Occipital lobe (tissue), 2 donors: ENCODE results near the gene HIF1AN. TPM values are rescaled to one million over a fixed set of nuclear protein-coding genes. Genes with fewer than 3 reads are reported as not detected.

Experiments
- DNase-seq: peaks from one replicate; lab custom pipeline; 2025; lab: John Stamatoyannopoulos, UW
- total RNA-seq: library from RNA; depleted of rRNA; stranded (reverse); fragments of >200 nt; gene quantifications from one replicate; pipeline ENCODE4 v1.2.3, GENCODE V29; 2014

HIF1AN gene
- total RNA-seq, 1 donor from 2014 or later, result 14.0 TPM

GRCh38 chr10:100520811-100521210 is 14.9 kb upstream of the HIF1AN start:
- no peak for DNase-seq

GRCh38 chr10:100522107-100522801 is 13.5 kb upstream of the HIF1AN start:
- DNase-seq, result no peak

- no peak for DNase-seq
These were observed 12.8 kb upstream of the HIF1AN start for GRCh38 chr10:100522945-100523344.

- DNase-seq, result no peak
These were observed 11.5 kb upstream of the HIF1AN start for GRCh38 chr10:100524206-100524605.

- DNase-seq, result no peak
These were observed 11.1 kb upstream of the HIF1AN start for GRCh38 chr10:100524638-100525037.

GRCh38 chr10:100528123-100528886 is 7.4 kb upstream of the HIF1AN start:
- DNase-seq, result no peak

GRCh38 chr10:100528921-100529474 is 6.7 kb upstream of the HIF1AN start:
- DNase-seq, result no peak

- DNase-seq, result peak; percentile 88
These were observed 6.1 kb upstream of the HIF1AN start, which contains the start of gene NDUFB8 for GRCh38 chr10:100529475-100530298. Gene NDUFB8 (minus strand): TSS chr10:100529871. CDS start chr10:100529851, 20 bp downstream.

- DNase-seq, result no peak
These were observed 4.0 kb upstream of the HIF1AN start for GRCh38 chr10:100531761-100532160.

- DNase-seq, result no peak
These were observed 1.0 kb upstream of the HIF1AN start for GRCh38 chr10:100534726-100535125.

- DNase-seq, result no peak
These were observed 417 bp upstream of the HIF1AN start for GRCh38 chr10:100535338-100535714.

- DNase-seq, result no peak
These were observed 1.7 kb downstream of the HIF1AN start for GRCh38 chr10:100537475-100537874.

GRCh38 chr10:100544950-100545349 is 9.2 kb downstream of the HIF1AN start:
- DNase-seq, result no peak

- DNase-seq, result no peak
These were observed 15.5 kb downstream of the HIF1AN start for GRCh38 chr10:100551196-100551595.

GRCh38 chr10:100551738-100552137 is 16.0 kb downstream of the HIF1AN start:
- no peak for DNase-seq

GRCh38 chr10:100553929-100554328 is 18.2 kb downstream of the HIF1AN start:
- no peak for DNase-seq

GRCh38 chr10:100554902-100555301 is 19.2 kb downstream of the HIF1AN start:
- DNase-seq, result no peak

GRCh38 chr10:100560248-100560647 is 24.5 kb downstream of the HIF1AN start:
- no peak for DNase-seq

- no peak for DNase-seq
These were observed 25.3 kb downstream of the HIF1AN start for GRCh38 chr10:100561005-100561404.

GRCh38 chr10:100562008-100562672 is 26.4 kb downstream of the HIF1AN start:
- peak; percentile 49 for DNase-seq
